KBM-7 (cell line): ENCODE results near the gene MTRR.
A peak's percentile ranks its signal among the peaks of the same experiment; 100 is the strongest.

ENCODE experiments used
- DNase-seq: peaks from one replicate; pipeline ENCODE4 v3.0.0-alpha.2; 2015
- in situ Hi-C: fragments of 300-500 bp; cut with MboI; formaldehyde crosslinking; loops from 2 replicates; pipeline ENCODE4 v1.14.3; 2020; ENCODE audit warnings: low sequenced_read_pairs, low pct_unique_long_range_greater_than_20kb, mixed read lengths

Gene MTRR

GRCh38 chr5:7868773-7869473 lies at the start of gene MTRR, which contains the start of gene FASTKD3:
TSS of gene MTRR (plus strand) at chr5:7869148. CDS start at chr5:7870795, 1,647 bp downstream.
TSS of gene FASTKD3 (minus strand) at chr5:7869031. CDS start at chr5:7868083, 948 bp downstream.
- in situ Hi-C loops = no loop called here
- DNase-seq = peak; percentile 91

- no peak for DNase-seq
- in situ Hi-C loops = no loop called here
Measured at GRCh38 chr5:7822449-7822848, 46.5 kb upstream of the MTRR start.

- DNase-seq = no peak
- in situ Hi-C loops = no loop called here
Measured at GRCh38 chr5:7823594-7823993, 45.4 kb upstream of the MTRR start.

GRCh38 chr5:7824995-7825394 lies 44.0 kb upstream of the MTRR start:
- in situ Hi-C loops = no loop called here
- DNase-seq = no peak

GRCh38 chr5:7825630-7826029 lies 43.3 kb upstream of the MTRR start:
- in situ Hi-C loops = no loop called here
- DNase-seq = no peak

- in situ Hi-C loops = no loop called here
Measured at GRCh38 chr5:7827610-7828009, 41.3 kb upstream of the MTRR start.

GRCh38 chr5:7828269-7828668 lies 40.7 kb upstream of the MTRR start:
- in situ Hi-C loops = no loop called here
- DNase-seq = no peak

More at GRCh38 chr5:7827610-7828009, 41.3 kb upstream of the MTRR start:
- DNase-seq = no peak

- in situ Hi-C loops = no loop called here
- no peak for DNase-seq
Measured at GRCh38 chr5:7834982-7835381, 34.0 kb upstream of the MTRR start.

GRCh38 chr5:7837403-7837802 lies 31.5 kb upstream of the MTRR start:
- DNase-seq = no peak
- in situ Hi-C loops = no loop called here

- in situ Hi-C loops = no loop called here
- no peak for DNase-seq
Measured at GRCh38 chr5:7842531-7842930, 26.4 kb upstream of the MTRR start.

- peak; percentile 19 for DNase-seq
- in situ Hi-C loops = no loop called here
Measured at GRCh38 chr5:7844901-7845300, 24.0 kb upstream of the MTRR start.

GRCh38 chr5:7845557-7845956 lies 23.4 kb upstream of the MTRR start:
- in situ Hi-C loops = no loop called here
- DNase-seq = no peak

- in situ Hi-C loops = no loop called here
- DNase-seq = no peak
Measured at GRCh38 chr5:7846327-7846726, 22.6 kb upstream of the MTRR start.

GRCh38 chr5:7848296-7848695 lies 20.7 kb upstream of the MTRR start:
- no peak for DNase-seq
- in situ Hi-C loops = no loop called here

GRCh38 chr5:7849681-7850394 lies 19.1 kb upstream of the MTRR start:
- DNase-seq = no peak
- in situ Hi-C loops = no loop called here

GRCh38 chr5:7850395-7851239 lies 18.3 kb upstream of the MTRR start, which contains the start of gene CFAP90:
TSS of gene CFAP90 (minus strand) at chr5:7851133. CDS start at chr5:7851021, 112 bp downstream.
- peak; percentile 44 for DNase-seq

GRCh38 chr5:7851240-7851592 lies 17.7 kb upstream of the MTRR start:
- in situ Hi-C loops = no loop called here
- no peak for DNase-seq

More at GRCh38 chr5:7850395-7851239, 18.3 kb upstream of the MTRR start, which contains the start of gene CFAP90:
- in situ Hi-C loops = no loop called here

GRCh38 chr5:7851617-7852289 lies 17.2 kb upstream of the MTRR start:
- in situ Hi-C loops = no loop called here
- DNase-seq = no peak

GRCh38 chr5:7852542-7852941 lies 16.4 kb upstream of the MTRR start:
- in situ Hi-C loops = no loop called here
- no peak for DNase-seq
